HG03175 (cell line): ENCODE measurements around the gene WDR93.

Source experiments
- ATAC-seq: cut with Tn5 transposase; IDR thresholded peaks from one replicate; pipeline ENCODE4 v1.9.1; 2021; ENCODE audit warnings: mild to moderate bottlenecking, moderate library complexity; ENCODE audit not compliant: unreplicated experiment

The WDR93 gene

DNA sequence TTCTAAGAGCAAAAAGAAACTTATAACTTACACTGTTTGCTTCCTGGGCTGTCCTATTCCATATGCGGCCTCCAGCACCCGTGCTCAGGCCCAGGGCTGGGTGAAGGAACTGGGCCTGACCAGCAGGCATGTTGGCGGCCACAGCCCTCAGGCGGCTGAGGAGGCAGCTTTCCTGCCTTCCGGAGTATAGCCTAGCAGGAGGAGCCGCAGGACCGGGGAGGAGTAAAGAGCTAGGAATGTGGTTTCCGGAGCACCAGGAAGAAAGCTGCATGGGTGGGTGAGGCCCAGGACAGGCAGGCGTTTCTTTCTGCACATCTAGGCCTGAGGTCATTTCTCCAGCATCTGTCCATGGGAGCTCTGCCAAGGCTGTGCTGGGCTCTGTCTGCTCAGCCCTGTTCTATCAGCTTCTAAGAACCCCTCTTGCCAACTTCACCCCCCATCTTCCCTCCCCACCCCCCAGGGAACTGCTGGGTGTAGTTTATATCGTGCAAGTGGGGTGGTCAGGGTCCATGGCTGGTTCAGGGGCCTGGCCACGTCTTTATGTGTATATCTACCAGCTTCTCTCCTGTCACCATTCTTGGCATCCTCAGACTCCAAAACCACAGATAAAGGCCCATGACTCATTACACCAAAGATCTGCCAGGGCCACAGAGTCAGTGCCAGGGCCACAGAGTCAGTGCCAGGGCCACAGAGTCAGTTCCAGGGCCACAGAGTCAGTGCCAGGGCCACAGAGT lies 27.6 kb upstream of the WDR93 start:
- ATAC-seq = no peak

DNA sequence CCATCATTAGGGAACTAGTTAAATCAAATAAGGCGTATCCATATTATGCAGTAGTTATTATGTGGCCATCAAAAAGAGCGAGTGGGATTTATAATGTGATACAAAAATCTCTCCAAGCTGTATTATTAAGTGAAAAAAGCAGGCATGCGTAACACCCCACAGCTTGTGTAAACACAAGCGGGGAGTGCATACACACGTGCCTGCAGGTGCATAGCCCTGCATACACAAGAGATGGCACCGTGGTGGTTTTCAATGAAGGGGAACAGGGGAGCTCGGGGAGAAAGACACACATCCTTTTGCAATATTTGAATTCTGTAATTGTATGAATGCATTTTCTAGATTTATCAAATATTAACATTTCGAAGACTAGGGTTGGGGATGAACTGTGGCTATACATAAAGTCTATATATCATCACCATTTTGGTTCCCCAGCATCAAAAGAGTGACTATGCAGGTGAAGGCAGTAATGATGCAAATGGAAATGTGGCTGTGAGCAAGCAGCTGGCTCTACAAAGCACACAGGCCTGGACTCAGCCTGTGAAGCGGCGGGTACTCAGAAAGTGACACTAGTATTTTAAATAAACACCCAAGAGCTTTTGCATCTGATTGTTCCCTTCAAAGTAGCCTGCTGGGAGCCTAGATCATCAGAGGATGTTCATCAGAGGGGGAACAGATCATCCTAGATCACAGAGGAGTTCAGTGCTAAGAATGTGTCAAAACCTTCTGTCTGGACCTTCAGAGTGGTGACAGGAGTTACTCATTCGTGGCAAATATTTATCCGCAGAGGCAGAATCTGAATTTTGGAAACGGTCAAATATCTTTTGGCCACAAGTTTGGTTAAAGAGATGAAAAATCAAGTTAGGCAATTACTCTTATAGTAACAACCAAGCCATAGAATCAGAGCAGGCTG lies 25.9 kb upstream of the WDR93 start:
- no peak for ATAC-seq

DNA sequence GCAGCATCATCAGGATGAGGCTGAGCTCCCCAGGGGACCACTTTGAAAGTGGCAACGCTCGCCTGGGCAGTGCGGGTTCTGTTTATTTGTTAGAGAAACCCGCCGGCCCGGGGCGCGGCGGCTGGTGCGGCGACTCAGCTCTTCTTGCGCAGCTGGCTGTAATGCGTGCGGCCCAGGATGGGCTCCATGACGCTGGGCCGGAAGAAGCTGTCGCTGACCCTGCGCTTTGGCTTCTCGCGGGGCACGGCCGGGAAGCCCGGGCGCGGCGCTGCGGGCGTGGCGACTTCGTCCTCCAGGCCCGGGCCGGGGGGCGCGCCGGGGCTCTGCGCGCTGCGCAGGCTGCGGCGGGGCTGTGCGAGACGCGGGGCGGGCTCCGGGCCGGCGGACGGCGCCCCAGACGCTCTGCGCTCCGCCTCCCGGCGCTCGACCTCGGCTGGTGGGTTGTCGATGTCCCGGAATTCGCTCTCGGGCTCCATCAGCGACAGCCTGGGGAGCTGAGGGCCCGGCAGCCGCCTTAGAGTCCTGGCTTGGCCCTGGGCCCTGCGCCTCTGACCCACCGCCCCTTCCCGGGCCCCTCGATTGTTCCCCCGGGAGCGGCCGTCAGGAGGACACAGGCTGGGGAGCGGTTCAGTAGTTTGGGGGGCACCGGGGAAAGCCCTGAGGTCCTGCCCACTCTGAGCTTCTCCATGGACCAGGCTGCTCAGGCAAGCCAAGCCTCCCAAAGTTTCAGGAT lies 25.0 kb upstream of the WDR93 start:
- ATAC-seq = peak; percentile 64

DNA sequence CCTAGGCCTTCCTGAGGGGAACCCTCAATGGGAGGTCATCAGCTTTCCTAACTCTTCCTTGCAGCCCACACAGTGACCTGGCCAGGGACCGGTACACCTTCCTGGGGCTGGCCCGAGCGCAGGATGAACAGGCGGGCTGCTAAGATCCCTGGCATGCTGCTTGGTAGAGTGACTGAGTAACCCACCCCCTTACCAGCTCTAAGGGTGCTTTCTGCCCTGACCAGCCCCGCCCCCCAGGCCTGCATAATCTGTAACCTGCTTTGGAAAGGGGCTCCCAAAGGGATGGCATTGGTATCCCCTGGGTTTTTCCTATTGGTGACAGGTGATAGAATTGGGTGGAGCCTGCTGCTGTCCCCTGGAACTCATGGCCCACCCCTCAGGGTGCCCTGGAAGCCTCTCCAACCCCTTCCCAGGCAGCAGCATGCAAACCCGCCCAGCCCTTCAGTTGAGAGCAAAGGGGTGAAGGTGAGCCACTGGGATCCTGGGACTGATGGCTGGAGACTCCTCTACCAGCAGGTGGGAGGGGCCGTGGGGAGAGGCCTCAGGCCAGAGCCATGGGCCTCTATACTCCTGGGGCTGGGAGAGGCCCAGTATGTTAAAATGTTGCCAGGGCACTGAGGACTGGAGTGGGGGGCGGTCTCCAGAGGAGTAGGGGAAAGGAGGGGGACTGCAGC lies 24.3 kb upstream of the WDR93 start:
- no peak for ATAC-seq

DNA sequence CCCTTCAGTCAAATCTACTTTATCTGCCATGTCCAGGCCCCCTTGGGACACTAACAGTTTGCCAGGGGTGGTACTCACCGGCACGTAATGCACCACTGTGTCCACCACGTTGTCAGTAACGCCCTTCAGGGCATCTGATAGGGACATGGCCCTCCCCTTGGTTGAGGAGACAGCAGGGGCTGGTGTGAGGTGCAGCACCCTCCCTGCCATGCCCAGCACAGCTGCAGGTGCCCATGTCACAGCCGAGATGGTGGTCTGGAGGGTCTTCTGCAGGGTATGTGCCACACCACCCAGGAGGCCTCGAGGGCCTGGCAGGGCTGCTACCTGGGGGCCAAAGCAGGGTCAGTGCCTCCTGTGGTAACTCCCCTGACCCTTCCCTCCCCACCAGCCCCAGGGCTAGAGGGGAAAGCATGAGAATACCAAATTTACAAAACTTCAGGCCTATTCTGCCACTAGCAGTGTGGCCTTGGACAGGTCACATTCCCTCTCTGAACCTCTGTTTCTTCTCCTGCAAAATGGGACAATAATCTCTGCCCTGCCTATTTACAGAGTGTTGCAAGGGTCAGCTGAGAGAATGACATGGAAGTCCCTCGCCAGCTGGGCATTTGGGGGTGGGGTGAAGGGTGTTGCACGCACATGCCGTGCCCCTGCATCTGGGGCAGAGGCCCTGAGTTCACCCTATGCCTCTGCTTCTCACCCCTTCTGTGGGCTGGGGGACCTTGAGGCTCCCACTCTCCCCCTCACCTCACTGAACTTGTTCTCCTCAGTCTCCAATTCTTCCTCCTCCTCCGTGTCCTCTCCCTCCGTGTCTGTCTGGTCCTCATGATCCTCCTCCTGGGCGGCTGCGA lies 23.5 kb upstream of the WDR93 start:
- ATAC-seq = no peak

DNA sequence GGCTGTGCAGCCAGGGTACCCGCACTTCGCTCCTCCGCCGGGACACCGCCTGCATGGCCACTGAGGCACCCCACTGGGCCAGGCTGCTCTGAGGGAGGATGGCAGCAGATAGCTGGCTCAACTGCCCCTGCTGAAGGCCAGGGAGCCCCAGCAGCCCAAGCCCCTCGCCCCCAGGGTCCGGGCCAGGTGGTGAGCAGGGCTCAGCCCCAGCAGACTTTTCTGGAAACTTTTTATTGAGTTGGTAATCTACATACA lies 23.0 kb upstream of the WDR93 start:
- no peak for ATAC-seq

DNA sequence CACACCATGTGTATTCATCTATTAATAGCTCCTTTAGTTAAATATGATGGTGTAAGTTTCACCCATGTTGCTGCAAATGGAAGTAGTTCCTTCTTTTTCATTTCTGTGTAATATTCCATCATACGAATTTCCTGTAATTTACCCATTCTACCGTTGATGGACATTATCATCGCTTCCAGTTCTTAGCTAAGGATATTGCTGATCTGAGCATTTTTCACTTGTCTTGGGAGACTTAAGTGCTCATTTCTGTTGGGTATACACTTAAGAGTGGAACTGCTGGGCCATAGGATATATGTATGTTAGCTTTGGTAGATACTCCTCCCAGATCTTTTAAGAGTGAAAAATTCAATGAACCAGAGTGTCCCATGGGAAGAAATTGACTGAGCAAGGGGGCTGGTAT lies 22.4 kb upstream of the WDR93 start:
- ATAC-seq = no peak

DNA sequence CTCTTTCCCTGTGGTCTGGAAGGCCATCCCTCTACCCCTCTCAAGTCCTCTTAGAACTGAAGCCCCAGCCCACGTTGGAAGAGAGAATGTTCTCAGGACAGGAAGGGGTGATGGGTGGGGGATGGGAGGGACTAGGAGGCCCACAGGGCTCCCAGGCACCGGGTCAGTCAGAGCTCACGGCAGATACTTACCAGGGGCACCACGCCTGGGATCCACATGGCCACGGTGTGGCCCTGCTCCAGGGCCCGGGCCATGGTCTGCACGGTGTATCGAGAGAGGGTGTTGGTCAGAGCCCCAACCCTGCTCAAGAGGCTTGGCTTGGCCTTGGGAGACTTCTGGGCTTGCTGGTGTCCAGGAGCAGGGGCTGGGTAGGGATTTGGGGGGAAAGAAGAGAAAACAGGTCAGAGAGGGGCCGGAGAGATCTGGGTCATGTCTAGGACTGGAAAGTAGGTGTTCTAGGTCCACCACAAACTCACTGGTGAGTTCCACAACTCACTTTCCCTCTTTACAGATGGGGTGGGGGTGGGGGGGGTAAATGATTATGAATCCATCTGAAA lies 21.2 kb upstream of the WDR93 start:
- no peak for ATAC-seq

DNA sequence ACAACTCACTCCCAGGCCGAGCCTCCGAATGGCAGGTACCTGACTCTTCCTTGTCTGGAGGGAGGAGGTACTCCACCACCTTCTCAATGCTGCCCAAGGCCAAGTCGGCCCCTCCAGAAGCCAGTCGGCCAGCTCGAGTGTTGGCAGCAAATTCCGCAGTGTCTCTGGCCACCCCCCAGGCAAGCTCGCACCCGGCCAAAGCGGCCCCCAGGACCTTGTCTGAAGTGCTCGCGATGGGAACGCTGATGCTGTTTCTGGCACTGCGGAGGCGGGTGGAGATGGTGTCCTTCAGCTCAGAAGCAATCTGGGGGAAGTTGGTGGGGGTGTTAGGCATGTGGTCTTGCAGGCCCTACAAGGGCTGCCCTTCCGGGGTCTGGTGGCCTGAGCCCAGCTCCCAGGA lies 20.7 kb upstream of the WDR93 start:
- ATAC-seq = no peak

DNA sequence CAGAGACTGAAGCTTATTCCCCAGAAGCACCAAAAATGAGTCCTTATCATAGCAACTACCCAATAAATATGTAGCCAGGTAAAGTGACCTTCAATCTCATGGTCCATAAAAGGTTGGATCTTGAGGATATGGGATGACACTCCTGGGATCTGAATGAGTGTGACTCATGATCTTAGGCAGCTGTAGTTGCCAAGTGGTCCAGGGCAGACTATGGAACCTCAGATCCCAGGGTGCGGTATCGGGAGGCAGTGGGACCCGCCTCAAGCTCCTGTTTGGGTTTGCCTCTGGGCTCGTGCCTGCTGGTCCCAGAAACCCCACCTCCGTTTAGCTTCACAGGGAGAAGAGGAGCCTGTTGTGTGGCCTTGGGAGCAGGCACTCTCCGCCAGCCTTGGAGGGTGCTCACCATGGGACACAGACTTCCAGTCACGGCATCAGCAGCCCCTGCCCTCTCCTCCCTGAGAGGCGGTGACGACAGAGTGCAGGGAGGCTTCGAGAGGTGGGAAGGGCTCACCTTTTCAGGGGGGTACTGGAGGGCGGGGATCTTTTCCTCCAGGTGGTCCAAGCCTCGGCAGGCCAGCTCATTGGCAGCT lies 19.5 kb upstream of the WDR93 start:
- no peak for ATAC-seq

DNA sequence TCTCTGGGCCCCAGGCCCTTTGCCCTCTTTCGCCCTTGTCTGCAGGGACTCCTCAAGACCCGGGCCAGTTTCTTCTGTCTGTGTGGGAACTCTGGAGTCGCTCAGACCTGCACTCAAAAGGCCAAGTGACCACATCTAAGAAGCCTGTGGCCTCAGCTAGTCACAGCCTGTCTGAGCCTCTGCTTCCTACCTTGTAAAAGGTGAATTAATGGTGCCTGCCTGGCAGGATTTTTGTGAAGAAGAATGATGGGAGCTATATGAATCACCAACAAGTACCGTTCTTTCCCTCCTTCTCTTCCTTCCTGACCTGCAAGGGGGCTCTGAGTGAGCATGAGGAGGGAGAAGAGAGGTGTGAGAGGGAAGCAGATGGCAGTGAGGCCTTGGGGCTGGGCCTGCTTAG lies 18.9 kb upstream of the WDR93 start:
- ATAC-seq = no peak

DNA sequence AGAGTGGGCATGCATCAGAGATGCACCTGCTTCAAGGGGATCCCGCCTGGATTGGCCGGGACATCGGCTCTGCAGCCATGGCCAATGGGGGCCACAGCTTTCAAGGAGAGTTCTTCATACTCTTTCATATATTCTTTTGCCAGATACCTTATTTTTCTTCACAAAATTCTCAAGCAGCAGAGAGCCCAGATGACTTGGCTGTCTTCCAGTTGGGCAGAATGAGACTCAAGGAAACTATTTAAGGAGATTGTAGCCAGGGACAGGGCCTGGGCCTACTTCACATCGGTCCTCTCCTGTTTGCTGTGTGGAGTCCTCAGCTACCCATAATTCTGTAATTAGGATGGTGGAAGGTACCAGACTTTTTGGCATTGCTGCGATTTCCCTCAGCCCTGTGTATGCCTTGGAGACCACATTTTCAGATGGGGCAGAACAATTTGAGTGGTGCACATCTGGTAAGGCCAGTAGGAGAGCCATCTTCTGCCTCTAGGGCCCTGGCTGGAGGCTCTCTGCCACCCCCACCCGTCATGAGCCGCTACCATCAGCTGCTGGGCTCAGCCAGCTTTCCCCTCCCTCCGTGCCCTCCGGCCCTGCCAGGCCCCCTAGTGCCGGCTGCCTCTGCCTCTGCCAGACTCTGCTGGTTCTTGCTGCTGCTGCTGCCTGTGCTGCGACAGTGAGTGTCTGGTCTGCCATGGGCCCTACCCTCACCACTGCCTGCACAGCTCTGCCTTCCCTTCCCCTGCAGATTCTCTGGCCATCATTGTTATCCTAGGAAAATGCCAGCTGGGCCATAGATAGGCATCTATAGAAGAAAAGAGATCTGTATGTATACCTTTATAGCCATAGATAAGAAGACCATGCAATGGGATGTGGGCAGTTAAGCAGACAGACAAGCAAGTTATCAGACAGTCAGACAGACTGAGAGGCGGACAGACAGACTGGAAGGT lies 18.1 kb upstream of the WDR93 start:
- no peak for ATAC-seq

DNA sequence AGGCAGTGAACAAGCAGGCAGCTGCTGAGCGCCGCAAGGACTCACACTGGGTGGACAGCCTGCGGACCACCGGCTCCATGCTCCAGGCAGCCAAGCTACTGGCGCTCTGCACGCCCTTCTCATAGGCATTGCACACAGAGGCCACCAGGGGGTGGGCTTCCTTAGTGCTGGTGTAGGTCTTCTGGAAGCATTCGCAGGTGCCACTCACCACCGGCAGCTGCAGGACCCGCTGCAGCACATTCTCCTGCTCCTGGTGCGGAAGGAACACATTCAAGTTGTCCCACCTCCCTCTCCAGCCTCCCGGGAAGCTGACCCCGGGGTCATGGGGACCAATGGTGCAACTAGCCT lies 17.5 kb upstream of the WDR93 start:
- no peak for ATAC-seq

DNA sequence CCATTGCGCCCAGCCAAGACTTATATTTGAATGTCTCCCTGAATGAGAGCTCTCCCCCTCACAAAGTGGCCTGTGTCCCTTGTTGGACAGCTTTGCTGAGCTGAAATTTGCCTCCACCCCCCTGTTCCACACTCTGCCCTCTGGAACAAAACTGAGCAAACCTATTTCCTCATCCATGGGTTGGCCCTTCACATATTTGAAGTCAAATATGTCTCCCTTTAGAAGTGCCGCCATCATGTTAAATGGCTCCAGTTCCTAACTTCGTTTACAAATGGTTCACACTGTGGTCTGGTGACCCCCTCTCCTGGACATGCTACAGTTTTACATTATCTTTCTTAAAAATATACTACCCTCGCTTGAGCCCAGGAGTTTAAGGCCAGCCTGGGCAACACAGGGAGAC lies 16.1 kb upstream of the WDR93 start:
- ATAC-seq = no peak

DNA sequence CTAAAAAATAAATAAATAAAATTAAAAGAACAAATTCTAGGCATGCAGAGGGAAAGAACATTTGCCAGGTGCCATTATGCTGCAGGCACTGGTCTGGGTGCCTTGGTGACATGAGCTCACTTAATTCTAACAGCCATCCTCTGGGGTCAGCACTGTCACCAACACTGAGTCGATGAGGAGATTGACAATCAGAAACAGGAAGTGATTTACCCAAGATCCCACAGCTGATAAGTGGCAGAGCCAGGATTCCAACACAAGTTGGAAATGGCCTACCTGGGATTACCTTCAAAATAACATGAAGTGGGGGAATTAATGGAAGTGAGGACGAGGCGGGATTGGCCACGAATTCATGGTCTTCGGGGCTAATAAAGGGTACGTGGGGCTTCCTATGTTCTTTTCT lies 15.0 kb upstream of the WDR93 start:
- ATAC-seq = no peak

DNA sequence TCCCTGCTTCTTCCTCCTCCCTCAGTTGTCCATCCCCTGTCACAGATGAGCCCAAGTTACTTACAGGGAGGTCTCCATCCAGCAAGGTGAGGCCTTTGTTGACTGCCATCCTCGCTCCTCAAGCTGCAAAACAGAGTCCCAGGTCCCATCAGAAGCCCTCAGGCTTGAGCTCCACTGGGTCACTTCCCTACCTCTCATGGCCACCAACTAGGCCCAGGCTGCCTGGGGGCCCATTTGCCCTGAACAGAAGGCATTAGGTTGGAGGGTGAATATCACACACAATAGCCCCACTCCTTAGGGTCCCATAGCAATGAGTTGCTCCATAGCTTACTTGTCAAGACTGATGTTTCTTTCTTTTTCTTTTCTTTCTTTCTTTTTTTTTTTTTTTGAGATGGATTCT lies 13.2 kb upstream of the WDR93 start:
- ATAC-seq = no peak

DNA sequence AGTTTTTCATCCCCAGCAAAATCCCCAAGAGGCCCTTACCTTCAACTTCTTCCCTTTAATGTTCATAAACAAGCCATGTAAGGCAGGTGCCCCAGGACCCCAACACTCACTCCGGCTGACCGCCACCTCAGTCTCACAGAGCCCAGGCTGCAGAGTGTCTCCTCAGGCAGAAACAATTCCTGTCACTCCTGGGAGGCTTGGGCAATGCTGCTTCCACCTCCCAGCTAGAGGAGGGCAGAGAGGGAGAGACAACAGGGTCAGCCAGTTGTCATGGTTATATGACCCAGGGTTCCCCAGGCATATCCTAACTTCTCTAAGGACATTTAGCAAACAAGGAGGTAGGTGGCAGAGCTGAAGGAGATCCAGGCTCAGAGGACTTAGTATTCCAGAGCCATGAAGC lies 11.4 kb upstream of the WDR93 start, which contains the start of gene PLIN1:
TSS of gene PLIN1 (minus strand) at position 156 of the 400 bp plus-strand sequence. CDS start 1,878 bp downstream, outside the sequence.
- ATAC-seq = no peak

DNA sequence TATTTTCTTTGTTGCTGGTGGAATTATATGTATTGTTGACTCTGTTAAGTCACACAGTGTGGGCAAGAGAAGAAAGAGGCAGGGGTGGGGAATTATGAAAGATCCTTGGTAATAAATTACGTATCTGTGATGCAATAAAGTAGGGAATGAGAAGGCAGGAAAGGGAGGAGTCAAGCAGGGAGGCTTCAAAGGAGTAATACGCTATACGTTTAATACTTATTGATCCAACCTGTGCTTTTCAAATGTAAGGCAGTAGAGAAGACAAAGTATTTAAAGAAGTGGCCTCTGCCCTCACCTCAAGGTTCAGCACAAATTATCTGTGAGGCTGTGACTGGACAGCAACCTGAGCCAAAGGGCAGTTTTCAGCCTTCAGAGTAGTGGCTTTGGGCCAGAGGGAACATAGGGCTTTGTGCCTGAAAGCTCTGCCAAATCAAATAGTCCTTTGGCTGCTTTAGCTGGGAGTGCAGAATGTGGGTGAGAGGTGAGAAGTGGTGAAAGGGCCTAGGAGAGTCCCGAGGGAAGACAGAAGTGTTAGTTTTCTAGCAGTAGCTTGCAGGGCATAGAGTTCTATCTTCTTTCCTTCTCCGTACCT lies 10.2 kb upstream of the WDR93 start:
- no peak for ATAC-seq
